Breast epithelium (tissue), 3 donors: ENCODE results near the gene OTUD5.

Source experiments
- POLR2A ChIP-seq: fragments of 450-650 bp; IDR thresholded peaks from one replicate; pipeline ENCODE4 v1.6.1; 2016; ENCODE audit warnings: antibody characterized with exemption, mild to moderate bottlenecking, moderate library complexity
- TF ChIP-seq, protein P1 (sequence below), 3 donors: fragments of 450-650 bp; IDR thresholded peaks; one replicate each; pipeline ENCODE4 v1.5.1; 2016 to 2017; ENCODE audit warnings: antibody characterized with exemption in 3 of 3, mild to moderate bottlenecking in 3 of 3, moderate library complexity in 3 of 3

DNA sequence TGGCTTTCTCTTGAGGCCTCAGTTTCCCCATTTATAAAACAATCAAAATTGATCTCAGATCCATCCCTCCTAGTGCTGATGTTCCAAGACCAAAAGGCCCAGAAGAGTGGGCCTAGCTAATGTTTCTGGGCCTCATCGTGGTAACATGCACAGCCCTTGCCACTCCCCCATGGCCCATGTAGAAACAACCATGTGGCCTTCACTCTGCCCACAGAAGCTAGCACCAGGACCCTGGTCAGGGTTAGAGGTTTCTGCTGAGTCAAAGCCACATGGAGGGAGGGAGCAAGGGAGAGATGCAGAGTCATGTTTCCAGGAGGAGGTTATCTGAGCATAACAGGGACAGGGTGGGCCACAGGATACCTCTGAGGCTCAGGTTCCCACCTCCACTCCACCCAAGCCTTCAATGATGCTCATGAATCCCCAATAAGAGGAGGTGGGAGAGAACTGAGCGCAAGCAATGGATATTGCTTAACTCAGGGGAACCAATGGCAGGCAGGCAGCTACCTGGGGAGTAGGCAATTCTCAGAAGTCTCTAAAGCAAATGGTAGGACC, 16.9 kb downstream of the OTUD5 start:
- TF ChIP-seq, protein P1, sequence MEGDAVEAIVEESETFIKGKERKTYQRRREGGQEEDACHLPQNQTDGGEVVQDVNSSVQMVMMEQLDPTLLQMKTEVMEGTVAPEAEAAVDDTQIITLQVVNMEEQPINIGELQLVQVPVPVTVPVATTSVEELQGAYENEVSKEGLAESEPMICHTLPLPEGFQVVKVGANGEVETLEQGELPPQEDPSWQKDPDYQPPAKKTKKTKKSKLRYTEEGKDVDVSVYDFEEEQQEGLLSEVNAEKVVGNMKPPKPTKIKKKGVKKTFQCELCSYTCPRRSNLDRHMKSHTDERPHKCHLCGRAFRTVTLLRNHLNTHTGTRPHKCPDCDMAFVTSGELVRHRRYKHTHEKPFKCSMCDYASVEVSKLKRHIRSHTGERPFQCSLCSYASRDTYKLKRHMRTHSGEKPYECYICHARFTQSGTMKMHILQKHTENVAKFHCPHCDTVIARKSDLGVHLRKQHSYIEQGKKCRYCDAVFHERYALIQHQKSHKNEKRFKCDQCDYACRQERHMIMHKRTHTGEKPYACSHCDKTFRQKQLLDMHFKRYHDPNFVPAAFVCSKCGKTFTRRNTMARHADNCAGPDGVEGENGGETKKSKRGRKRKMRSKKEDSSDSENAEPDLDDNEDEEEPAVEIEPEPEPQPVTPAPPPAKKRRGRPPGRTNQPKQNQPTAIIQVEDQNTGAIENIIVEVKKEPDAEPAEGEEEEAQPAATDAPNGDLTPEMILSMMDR (IDR thresholded peaks at IDR 0.05): no peak
- no peak for TF ChIP-seq POLR2A
